Myocyte (in vitro differentiated cells): ENCODE results near the gene TMPRSS4. TPM values are rescaled to one million over a fixed set of nuclear protein-coding genes. Genes with fewer than 3 reads are reported as not detected.

Experiments used
- total RNA-seq: library from RNA; depleted of rRNA; stranded (reverse); fragments of >200 nt; gene quantifications from 2 replicates; pipeline ENCODE4 v1.2.3, GENCODE V29; 2014

Gene TMPRSS4
- total RNA-seq, 1 donor from 2014 or later = not detected

Other genes with a start within 250 kb of the TMPRSS4 start
- gene FXYD6, start 200.4 kb upstream of the TMPRSS4 start, total RNA-seq = 1.7 and 3.1 TPM in 2 replicates
- not detected in 2 replicates for gene TMPRSS13, start 147.7 kb upstream of the TMPRSS4 start, total RNA-seq
- not detected in 2 replicates for gene IL10RA, start 90.7 kb upstream of the TMPRSS4 start, total RNA-seq
- gene SMIM35, start 9.9 kb downstream of the TMPRSS4 start, total RNA-seq = not detected in 2 replicates
- gene SCN4B, start 75.7 kb downstream of the TMPRSS4 start, total RNA-seq = 0.16 TPM in 1 of 2 replicates, not detected in the other
- not detected in 2 replicates for gene SCN2B, start 99.6 kb downstream of the TMPRSS4 start, total RNA-seq
- not detected in 2 replicates for gene JAML, start 147.9 kb downstream of the TMPRSS4 start, total RNA-seq
- gene MPZL3, start 175.3 kb downstream of the TMPRSS4 start, total RNA-seq = not detected in 2 replicates
- gene MPZL2, start 187.2 kb downstream of the TMPRSS4 start, total RNA-seq = not detected in 2 replicates
- gene CD3E, start 227.7 kb downstream of the TMPRSS4 start, total RNA-seq = not detected in 2 replicates